ENCODE measurements around the gene ERVFRD-1.

ERVFRD-1 gene, protein sequence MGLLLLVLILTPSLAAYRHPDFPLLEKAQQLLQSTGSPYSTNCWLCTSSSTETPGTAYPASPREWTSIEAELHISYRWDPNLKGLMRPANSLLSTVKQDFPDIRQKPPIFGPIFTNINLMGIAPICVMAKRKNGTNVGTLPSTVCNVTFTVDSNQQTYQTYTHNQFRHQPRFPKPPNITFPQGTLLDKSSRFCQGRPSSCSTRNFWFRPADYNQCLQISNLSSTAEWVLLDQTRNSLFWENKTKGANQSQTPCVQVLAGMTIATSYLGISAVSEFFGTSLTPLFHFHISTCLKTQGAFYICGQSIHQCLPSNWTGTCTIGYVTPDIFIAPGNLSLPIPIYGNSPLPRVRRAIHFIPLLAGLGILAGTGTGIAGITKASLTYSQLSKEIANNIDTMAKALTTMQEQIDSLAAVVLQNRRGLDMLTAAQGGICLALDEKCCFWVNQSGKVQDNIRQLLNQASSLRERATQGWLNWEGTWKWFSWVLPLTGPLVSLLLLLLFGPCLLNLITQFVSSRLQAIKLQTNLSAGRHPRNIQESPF

GRCh38 chr6:11110921-11111768, at the start of gene ERVFRD-1:
ERVFRD-1 (minus strand) TSS chr6:11111725; CDS start chr6:11105310, 6,415 bp downstream.
- H3K4me3 ChIP-seq (ENCODE audit: low read length): peak within 1 kb of the TSS; percentile 27
- TF ChIP-seq, protein P1, sequence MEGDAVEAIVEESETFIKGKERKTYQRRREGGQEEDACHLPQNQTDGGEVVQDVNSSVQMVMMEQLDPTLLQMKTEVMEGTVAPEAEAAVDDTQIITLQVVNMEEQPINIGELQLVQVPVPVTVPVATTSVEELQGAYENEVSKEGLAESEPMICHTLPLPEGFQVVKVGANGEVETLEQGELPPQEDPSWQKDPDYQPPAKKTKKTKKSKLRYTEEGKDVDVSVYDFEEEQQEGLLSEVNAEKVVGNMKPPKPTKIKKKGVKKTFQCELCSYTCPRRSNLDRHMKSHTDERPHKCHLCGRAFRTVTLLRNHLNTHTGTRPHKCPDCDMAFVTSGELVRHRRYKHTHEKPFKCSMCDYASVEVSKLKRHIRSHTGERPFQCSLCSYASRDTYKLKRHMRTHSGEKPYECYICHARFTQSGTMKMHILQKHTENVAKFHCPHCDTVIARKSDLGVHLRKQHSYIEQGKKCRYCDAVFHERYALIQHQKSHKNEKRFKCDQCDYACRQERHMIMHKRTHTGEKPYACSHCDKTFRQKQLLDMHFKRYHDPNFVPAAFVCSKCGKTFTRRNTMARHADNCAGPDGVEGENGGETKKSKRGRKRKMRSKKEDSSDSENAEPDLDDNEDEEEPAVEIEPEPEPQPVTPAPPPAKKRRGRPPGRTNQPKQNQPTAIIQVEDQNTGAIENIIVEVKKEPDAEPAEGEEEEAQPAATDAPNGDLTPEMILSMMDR (conservative IDR thresholded peaks at IDR 0.05; ENCODE audit: low read depth, low read length): no peak
- DNase-seq (ENCODE audit: low read depth): no peak

GRCh38 chr6:11160199-11160598, 48.7 kb upstream of the ERVFRD-1 start:
- H3K4me3 ChIP-seq (ENCODE audit: low read length): no peak overlapping the region
- no peak for DNase-seq (ENCODE audit: low read depth)
- TF ChIP-seq, protein P1 (conservative IDR thresholded peaks at IDR 0.05; ENCODE audit: low read depth, low read length): no peak

GRCh38 chr6:11155589-11155988, 44.1 kb upstream of the ERVFRD-1 start:
- TF ChIP-seq, protein P1 (conservative IDR thresholded peaks at IDR 0.05; ENCODE audit: low read depth, low read length): no peak
- H3K4me3 ChIP-seq (ENCODE audit: low read length): no peak overlapping the region
- DNase-seq (ENCODE audit: low read depth): no peak

- no peak for DNase-seq (ENCODE audit: low read depth)
- H3K4me3 ChIP-seq (ENCODE audit: low read length): no peak overlapping the region
- TF ChIP-seq, protein P1 (conservative IDR thresholded peaks at IDR 0.05; ENCODE audit: low read depth, low read length): no peak
Observed at GRCh38 chr6:11153447-11153846, 41.9 kb upstream of the ERVFRD-1 start.

DNA sequence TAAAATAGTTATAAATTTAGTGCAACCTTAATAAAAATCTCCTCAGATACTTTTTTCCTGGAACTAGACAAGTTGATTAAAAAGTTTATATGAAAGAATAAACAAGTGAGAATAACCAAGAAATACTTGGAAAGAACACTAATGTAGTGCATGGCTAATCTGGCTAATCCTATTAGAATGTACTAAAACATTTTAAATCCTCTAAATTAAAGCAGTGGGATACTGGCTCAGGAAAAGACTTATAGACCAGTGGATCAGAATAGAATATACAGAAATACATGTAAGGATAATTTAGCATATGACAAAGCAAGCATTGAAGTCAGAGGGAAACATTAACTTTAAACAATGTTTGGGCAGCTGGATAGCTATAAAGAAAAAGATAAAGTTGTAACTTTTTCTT, 41.1 kb upstream of the ERVFRD-1 start:
- no peak overlapping the region for H3K4me3 ChIP-seq (ENCODE audit: low read length)
- TF ChIP-seq, protein P1 (conservative IDR thresholded peaks at IDR 0.05; ENCODE audit: low read depth, low read length): no peak
- DNase-seq (ENCODE audit: low read depth): peak; percentile 64

- H3K4me3 ChIP-seq (ENCODE audit: low read length): no peak overlapping the region
- DNase-seq (ENCODE audit: low read depth): no peak
- TF ChIP-seq, protein P1 (conservative IDR thresholded peaks at IDR 0.05; ENCODE audit: low read depth, low read length): no peak
Observed at GRCh38 chr6:11151488-11151887, 40.0 kb upstream of the ERVFRD-1 start.
